Measurements from ENCODE around the gene CSNK1D.

Gene CSNK1D

DNA sequence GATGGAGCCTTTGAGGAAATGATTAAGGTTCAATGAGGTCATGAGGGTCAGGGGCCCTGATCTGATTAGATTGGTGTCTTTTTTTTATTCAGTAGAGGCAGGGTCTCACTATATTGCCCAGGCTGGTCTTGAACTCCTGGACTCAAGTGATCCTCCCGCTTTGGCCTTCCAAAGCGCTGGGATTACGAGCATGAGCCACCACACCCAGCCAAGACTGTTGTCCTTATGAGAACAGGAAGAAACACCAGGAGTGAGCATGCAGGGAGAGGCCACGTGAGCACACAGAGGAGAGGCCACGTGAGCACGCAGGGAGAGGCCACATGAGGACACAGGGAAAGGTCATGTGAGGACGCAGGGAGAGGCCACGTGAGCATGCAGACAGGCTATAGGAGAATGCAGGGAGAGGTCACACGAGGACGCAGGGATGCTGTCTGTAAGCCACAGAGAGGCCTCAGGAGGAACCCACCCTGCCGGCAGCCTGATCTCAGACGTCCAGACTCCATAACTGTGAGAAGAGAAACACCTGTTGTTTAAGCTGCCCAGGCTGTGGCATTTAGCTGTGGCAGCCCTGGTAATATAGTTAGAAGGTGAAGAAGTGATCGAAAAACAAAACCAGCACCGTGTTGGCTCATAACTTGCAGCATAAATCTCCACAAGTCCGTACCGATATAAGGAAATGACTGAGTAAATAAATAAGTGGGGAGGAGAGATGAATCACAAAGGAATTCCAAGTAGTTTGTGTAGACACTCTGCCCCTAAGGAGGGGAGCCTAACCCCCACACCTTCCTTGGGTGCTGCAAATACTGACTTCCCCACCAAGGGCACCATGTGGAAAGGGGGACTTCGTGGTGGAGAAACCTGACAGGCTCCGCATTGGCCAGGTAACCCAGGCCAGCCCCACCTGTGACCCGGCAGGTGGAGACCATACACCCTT is 14.6 kb upstream of the CSNK1D start:
- H4K12ac ChIP-seq (ENCODE audit: low read depth, low read length), result no peak overlapping the region
- H3K36me3 ChIP-seq (ENCODE audit: control insufficient read depth in 1 of 2, insufficient read depth in 2 of 2, low read length in 2 of 2), result no peaks in the 10 kb centered on the region
- no peaks in the 10 kb centered on the region for H3K9me3 ChIP-seq (ENCODE audit: insufficient read depth, low read depth, low read length)
- DNase-seq, result no peak
- no peak overlapping the region for H4K8ac ChIP-seq (ENCODE audit: low read depth, low read length)
- H3K79me1 ChIP-seq (ENCODE audit: low read length), result peaks cover 7% of the 10 kb centered on the region
- H2AFZ ChIP-seq (ENCODE audit: insufficient read depth, low read length, poor library complexity), result no peak overlapping the region
- H3K27me3 ChIP-seq (ENCODE audit: insufficient read depth, low read length), result no peaks in the 10 kb centered on the region
- no peak overlapping the region for H3K4ac ChIP-seq (ENCODE audit: low read depth, low read length)
- no peak overlapping the region for H2AK5ac ChIP-seq (ENCODE audit: low read length)
- H3K23ac ChIP-seq (ENCODE audit: low read length), result peak overlapping the region; percentile 93
- no peak overlapping the region for H4K91ac ChIP-seq (ENCODE audit: low read depth, low read length)
- peaks cover 3% of the 10 kb centered on the region for H3K79me2 ChIP-seq (ENCODE audit: control insufficient read depth, insufficient read depth, low read length, poor library complexity)
- H3K4me1 ChIP-seq (ENCODE audit: control insufficient read depth in 1 of 2, insufficient read depth in 2 of 2, low read length in 2 of 2), result peaks cover 0 to 3% of the 10 kb centered on the region in 2 experiments
- WGBS (ENCODE audit: extremely low coverage, insufficient coverage, insufficient read length), result no CpG with 5 or more reads among the region's 19 CpGs
- H3K27ac ChIP-seq (ENCODE audit: low read depth, low read length), result no peak overlapping the region
- H2BK120ac ChIP-seq (ENCODE audit: insufficient read depth, low read length, poor library complexity), result no peak overlapping the region
- no peak overlapping the region for H2BK5ac ChIP-seq (ENCODE audit: low read depth, low read length, poor library complexity)
- H3K4me3 ChIP-seq (ENCODE audit: low read depth, low read length), result no peak overlapping the region
- H3K9ac ChIP-seq (ENCODE audit: low read length), result no peak overlapping the region
- H2BK12ac ChIP-seq (ENCODE audit: low read length), result no peak overlapping the region
- no peak overlapping the region for H3K4me2 ChIP-seq (ENCODE audit: low read length)
- no peak overlapping the region for H3K18ac ChIP-seq (ENCODE audit: low read length)
- H3K14ac ChIP-seq (ENCODE audit: low read length), result no peak overlapping the region

DNA sequence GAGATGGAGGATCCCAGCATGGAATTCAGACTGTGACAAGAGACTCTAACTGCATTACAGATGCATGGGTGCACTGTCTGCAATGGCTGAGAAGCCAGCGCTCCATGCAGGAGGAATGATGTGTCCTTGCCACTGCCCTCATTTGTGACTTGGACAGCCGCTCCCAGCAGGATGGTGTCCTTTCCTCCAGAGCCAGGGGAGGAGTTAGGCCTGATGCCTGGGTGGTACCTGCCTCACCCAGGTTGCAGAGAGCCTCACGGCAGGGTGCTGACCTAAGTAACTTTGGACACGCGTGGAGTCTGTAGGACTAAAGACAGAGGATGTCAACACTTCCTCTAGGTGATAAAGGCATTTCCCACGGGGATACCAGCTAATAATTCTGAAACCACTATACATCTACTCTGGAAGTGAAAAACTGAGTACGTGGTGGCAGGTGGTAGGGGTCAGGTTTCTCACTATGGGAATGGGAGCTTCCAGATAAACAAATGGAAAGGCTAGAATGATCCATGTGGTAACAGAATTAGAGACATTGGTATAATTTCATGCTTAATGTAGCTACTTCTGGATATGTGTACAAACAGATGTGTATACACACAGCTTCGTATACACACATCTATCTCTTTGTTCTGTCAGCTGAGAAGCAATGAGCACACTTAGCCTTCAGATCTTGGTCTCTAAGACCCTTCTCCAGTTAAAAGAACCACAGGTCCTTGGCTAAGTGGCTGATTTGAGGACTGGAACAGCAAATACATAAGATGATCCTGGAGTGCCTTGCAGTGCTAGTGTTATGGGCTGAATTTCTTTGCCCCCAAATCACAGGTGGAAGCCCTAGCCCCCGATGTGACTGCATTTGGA is 13.7 kb upstream of the CSNK1D start:
- no peak overlapping the region for H2BK5ac ChIP-seq (ENCODE audit: low read depth, low read length, poor library complexity)
- H4K12ac ChIP-seq (ENCODE audit: low read depth, low read length), result no peak overlapping the region
- no peak overlapping the region for H3K4me3 ChIP-seq (ENCODE audit: low read depth, low read length)
- H3K4me2 ChIP-seq (ENCODE audit: low read length), result no peak overlapping the region
- H3K79me1 ChIP-seq (ENCODE audit: low read length), result peaks cover 1% of the 10 kb centered on the region
- H3K18ac ChIP-seq (ENCODE audit: low read length), result no peak overlapping the region
- H3K9ac ChIP-seq (ENCODE audit: low read length), result no peak overlapping the region
- H3K4me1 ChIP-seq (ENCODE audit: control insufficient read depth in 1 of 2, insufficient read depth in 2 of 2, low read length in 2 of 2), result peaks cover 0 to 2% of the 10 kb centered on the region in 2 experiments
- H3K9me3 ChIP-seq (ENCODE audit: insufficient read depth, low read depth, low read length), result no peaks in the 10 kb centered on the region
- no CpG with 5 or more reads among the region's 9 CpGs for WGBS (ENCODE audit: extremely low coverage, insufficient coverage, insufficient read length)
- no peak overlapping the region for H2AK5ac ChIP-seq (ENCODE audit: low read length)
- no peak overlapping the region for H3K27ac ChIP-seq (ENCODE audit: low read depth, low read length)
- no peaks in the 10 kb centered on the region for H3K27me3 ChIP-seq (ENCODE audit: insufficient read depth, low read length)
- H4K91ac ChIP-seq (ENCODE audit: low read depth, low read length), result no peak overlapping the region
- H2BK120ac ChIP-seq (ENCODE audit: insufficient read depth, low read length, poor library complexity), result no peak overlapping the region
- no peak overlapping the region for H4K8ac ChIP-seq (ENCODE audit: low read depth, low read length)
- no peak overlapping the region for H2AFZ ChIP-seq (ENCODE audit: insufficient read depth, low read length, poor library complexity)
- peaks cover under 1% of the 10 kb centered on the region for H3K79me2 ChIP-seq (ENCODE audit: control insufficient read depth, insufficient read depth, low read length, poor library complexity)
- no peak for DNase-seq
- no peaks in the 10 kb centered on the region for H3K36me3 ChIP-seq (ENCODE audit: control insufficient read depth in 1 of 2, insufficient read depth in 2 of 2, low read length in 2 of 2)
- H3K4ac ChIP-seq (ENCODE audit: low read depth, low read length), result no peak overlapping the region
- H3K14ac ChIP-seq (ENCODE audit: low read length), result no peak overlapping the region
- H2BK12ac ChIP-seq (ENCODE audit: low read length), result no peak overlapping the region
- no peak overlapping the region for H3K23ac ChIP-seq (ENCODE audit: low read length)

DNA sequence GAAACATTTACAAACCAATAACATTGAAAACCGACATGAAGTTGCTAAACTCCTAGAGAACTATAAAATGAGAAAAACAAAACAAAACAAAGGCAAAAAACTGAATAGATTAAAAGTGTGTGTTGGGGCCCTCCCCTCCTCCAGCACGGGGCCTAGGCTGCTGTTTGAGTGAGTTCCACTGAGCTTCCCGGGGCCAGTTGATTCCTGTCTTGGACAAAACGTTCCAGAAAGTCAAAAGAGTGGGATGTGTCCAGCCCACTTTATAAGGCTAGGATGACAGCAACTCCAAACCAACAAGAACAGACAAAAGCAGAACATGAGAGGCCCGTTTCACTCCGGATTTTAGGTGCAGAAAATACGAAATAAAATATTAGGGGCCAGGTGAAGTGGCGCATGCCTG is 11.6 kb upstream of the CSNK1D start:
- H2BK5ac ChIP-seq (ENCODE audit: low read depth, low read length, poor library complexity), result no peak overlapping the region
- H2BK120ac ChIP-seq (ENCODE audit: insufficient read depth, low read length, poor library complexity), result no peak overlapping the region
- H3K79me1 ChIP-seq (ENCODE audit: low read length), result no peaks in the 10 kb centered on the region
- H3K9ac ChIP-seq (ENCODE audit: low read length), result no peak overlapping the region
- H4K8ac ChIP-seq (ENCODE audit: low read depth, low read length), result no peak overlapping the region
- H2AFZ ChIP-seq (ENCODE audit: insufficient read depth, low read length, poor library complexity), result no peak overlapping the region
- no peaks in the 10 kb centered on the region for H3K27me3 ChIP-seq (ENCODE audit: insufficient read depth, low read length)
- H3K4ac ChIP-seq (ENCODE audit: low read depth, low read length), result no peak overlapping the region
- no peak overlapping the region for H4K91ac ChIP-seq (ENCODE audit: low read depth, low read length)
- H3K27ac ChIP-seq (ENCODE audit: low read depth, low read length), result no peak overlapping the region
- H3K4me2 ChIP-seq (ENCODE audit: low read length), result no peak overlapping the region
- DNase-seq, result no peak
- H2BK12ac ChIP-seq (ENCODE audit: low read length), result no peak overlapping the region
- no peak overlapping the region for H3K14ac ChIP-seq (ENCODE audit: low read length)
- H3K4me3 ChIP-seq (ENCODE audit: low read depth, low read length), result no peak overlapping the region
- H3K18ac ChIP-seq (ENCODE audit: low read length), result no peak overlapping the region
- no peaks in the 10 kb centered on the region for H3K79me2 ChIP-seq (ENCODE audit: control insufficient read depth, insufficient read depth, low read length, poor library complexity)
- H4K12ac ChIP-seq (ENCODE audit: low read depth, low read length), result no peak overlapping the region
- H3K23ac ChIP-seq (ENCODE audit: low read length), result no peak overlapping the region
- peaks cover 5% of the 10 kb centered on the region for H3K9me3 ChIP-seq (ENCODE audit: insufficient read depth, low read depth, low read length)
- H2AK5ac ChIP-seq (ENCODE audit: low read length), result no peak overlapping the region
- H3K36me3 ChIP-seq (ENCODE audit: control insufficient read depth in 1 of 2, insufficient read depth in 2 of 2, low read length in 2 of 2), result no peaks in the 10 kb centered on the region
- H3K4me1 ChIP-seq (ENCODE audit: control insufficient read depth in 1 of 2, insufficient read depth in 2 of 2, low read length in 2 of 2), result no peaks in the 10 kb centered on the region
- WGBS (ENCODE audit: extremely low coverage, insufficient coverage, insufficient read length), result no CpG with 5 or more reads among the region's 8 CpGs

DNA sequence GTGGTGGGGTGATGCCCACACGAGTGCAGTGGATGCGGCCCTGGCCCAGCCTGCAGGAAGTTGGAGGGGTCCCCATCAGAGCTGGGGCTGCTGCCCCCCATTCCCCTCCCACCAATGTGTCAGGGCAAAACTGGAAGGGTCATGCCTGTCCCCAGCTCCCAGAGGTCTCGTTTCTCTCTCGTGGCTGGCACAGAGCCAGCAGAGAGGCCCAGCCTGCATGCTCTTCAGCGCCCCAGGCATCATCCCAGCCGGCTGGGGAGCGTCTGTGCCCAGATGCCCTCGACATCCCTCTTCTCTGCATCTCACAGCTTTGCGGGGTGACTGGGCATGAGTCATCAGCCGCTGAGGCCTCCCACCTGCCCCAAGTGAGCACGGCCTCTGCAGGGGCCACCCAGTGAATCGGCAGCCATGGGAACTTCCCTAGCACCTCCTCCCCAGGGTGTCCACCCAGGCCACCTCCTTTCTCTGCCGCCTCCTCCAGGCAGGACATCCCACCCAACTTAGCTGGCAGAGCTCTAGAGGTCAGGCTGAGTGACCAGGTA is 9.8 kb upstream of the CSNK1D start:
- Histone ChIP-seq H3K4me3 (ENCODE audit: low read depth, low read length) (no peak overlapping the region), H3K79me1 (ENCODE audit: low read length) (no peaks in the 10 kb centered on the region), H3K18ac (ENCODE audit: low read length) (no peak overlapping the region), H2BK5ac (ENCODE audit: low read depth, low read length, poor library complexity) (no peak overlapping the region), H3K36me3 (ENCODE audit: control insufficient read depth in 1 of 2, insufficient read depth in 2 of 2, low read length in 2 of 2) (no peaks in the 10 kb centered on the region), H2AK5ac (ENCODE audit: low read length) (no peak overlapping the region), H4K91ac (ENCODE audit: low read depth, low read length) (no peak overlapping the region), H3K27me3 (ENCODE audit: insufficient read depth, low read length) (no peaks in the 10 kb centered on the region), H4K12ac (ENCODE audit: low read depth, low read length) (no peak overlapping the region), H3K23ac (ENCODE audit: low read length) (no peak overlapping the region), H2BK12ac (ENCODE audit: low read length) (no peak overlapping the region), H2BK120ac (ENCODE audit: insufficient read depth, low read length, poor library complexity) (no peak overlapping the region), H3K79me2 (ENCODE audit: control insufficient read depth, insufficient read depth, low read length, poor library complexity) (no peaks in the 10 kb centered on the region), H3K14ac (ENCODE audit: low read length) (no peak overlapping the region), H2AFZ (ENCODE audit: insufficient read depth, low read length, poor library complexity) (no peak overlapping the region), H3K27ac (ENCODE audit: low read depth, low read length) (no peak overlapping the region), H3K9me3 (ENCODE audit: insufficient read depth, low read depth, low read length) (peaks cover 5% of the 10 kb centered on the region), H3K4ac (ENCODE audit: low read depth, low read length) (no peak overlapping the region), H3K4me1 (ENCODE audit: control insufficient read depth in 1 of 2, insufficient read depth in 2 of 2, low read length in 2 of 2) (no peaks in the 10 kb centered on the region), H4K8ac (ENCODE audit: low read depth, low read length) (no peak overlapping the region), H3K4me2 (ENCODE audit: low read length) (no peak overlapping the region), H3K9ac (ENCODE audit: low read length) (no peak overlapping the region)
- no peak for DNase-seq
- WGBS (ENCODE audit: extremely low coverage, insufficient coverage, insufficient read length), result no CpG with 5 or more reads among the region's 13 CpGs
